ENCODE results near the gene ZSCAN12.

The ZSCAN12 gene

DNA sequence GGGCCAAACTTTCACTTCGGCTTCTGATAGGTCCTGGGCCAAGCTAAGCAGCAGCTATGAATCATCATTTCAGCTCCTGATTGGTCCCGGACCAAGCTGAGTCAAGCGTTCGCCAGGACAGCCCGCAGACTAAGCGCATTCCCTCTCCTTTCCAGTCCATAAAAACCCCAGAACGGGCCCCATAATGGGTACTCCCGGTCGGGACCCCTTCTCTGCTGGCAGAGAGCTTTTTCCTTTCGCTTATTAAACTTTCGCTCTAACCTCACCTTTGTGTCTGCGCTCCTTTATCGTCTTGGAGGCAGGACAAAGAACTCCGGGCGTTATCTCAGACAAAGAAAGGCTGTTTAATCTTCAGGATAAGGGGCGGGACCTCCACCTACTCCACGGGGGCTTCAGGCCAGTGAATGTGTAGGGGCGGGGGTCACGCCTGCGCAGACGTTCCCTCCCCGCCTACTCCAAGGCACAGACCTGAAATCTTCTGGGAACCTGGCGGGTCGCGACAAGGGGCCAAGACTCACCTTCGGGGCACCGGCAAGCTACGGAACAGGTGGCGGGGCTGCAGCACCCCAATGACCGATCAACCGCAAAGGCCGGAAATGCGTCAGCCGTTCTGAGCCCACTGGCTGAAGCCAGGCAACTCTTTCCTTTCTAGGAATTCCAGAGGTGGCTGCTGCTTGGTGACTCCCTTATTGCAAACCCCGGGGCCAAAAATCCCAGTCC is 63.8 kb downstream of the ZSCAN12 start, which contains the start of gene ZSCAN31:
Gene ZSCAN31 (minus strand): TSS at position 585 of the 720 bp plus-strand sequence. CDS start 6,465 bp downstream, outside the sequence.
- TF ChIP-seq TAF1 (IDR thresholded peaks at IDR 0.05; ENCODE audit: low read depth), result peak; percentile 19; the same call in 1 of the 2 replicates
- no peak for TF ChIP-seq CREB1 (IDR thresholded peaks at IDR 0.05; ENCODE audit: low read depth)

DNA sequence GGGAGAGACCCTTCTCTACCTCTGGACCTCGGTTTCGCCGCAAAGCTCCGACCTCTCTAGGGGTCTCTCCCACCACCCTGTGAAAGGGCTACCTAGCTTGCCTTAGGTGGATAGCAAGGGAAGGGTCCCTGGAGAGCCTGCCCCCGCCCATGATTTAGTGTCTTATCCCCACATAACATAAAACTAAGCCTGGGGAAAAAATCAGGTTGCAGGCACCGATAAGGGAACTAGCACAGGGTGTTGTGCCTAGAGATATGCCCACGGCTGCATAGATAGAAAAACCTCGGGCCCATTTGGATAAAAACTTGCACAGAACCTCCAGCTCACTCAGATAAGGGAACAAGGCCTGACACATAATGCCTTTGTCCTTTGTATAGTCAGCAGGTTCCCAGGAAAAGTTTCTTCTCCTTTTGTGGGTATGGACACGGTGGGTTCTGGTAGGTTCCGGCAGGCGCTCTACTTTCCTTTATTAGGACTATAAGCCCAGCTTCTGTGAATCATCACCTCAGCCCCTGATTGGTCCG is 64.4 kb downstream of the ZSCAN12 start:
- TF ChIP-seq ZBTB7A (IDR thresholded peaks at IDR 0.05; ENCODE audit: low read depth) (no peak), TCF12 (IDR thresholded peaks at IDR 0.05; ENCODE audit: low read depth) (no peak), YY1 (IDR thresholded peaks at IDR 0.05; ENCODE audit: low read depth) (no peak), CREB1 (IDR thresholded peaks at IDR 0.05; ENCODE audit: low read depth) (no peak), EGR1 (IDR thresholded peaks at IDR 0.05) (no peak), RAD21 (IDR thresholded peaks at IDR 0.05; ENCODE audit: low read depth) (no peak), FOXM1 (IDR thresholded peaks at IDR 0.05; ENCODE audit: borderline replicate concordance, low read depth) (no peak), TAF1 (IDR thresholded peaks at IDR 0.05; ENCODE audit: low read depth) (no peak), EP300 (IDR thresholded peaks at IDR 0.05; ENCODE audit: borderline replicate concordance) (no peak), TEAD4 (IDR thresholded peaks at IDR 0.05) (no peak)
- TF ChIP-seq, protein P1, sequence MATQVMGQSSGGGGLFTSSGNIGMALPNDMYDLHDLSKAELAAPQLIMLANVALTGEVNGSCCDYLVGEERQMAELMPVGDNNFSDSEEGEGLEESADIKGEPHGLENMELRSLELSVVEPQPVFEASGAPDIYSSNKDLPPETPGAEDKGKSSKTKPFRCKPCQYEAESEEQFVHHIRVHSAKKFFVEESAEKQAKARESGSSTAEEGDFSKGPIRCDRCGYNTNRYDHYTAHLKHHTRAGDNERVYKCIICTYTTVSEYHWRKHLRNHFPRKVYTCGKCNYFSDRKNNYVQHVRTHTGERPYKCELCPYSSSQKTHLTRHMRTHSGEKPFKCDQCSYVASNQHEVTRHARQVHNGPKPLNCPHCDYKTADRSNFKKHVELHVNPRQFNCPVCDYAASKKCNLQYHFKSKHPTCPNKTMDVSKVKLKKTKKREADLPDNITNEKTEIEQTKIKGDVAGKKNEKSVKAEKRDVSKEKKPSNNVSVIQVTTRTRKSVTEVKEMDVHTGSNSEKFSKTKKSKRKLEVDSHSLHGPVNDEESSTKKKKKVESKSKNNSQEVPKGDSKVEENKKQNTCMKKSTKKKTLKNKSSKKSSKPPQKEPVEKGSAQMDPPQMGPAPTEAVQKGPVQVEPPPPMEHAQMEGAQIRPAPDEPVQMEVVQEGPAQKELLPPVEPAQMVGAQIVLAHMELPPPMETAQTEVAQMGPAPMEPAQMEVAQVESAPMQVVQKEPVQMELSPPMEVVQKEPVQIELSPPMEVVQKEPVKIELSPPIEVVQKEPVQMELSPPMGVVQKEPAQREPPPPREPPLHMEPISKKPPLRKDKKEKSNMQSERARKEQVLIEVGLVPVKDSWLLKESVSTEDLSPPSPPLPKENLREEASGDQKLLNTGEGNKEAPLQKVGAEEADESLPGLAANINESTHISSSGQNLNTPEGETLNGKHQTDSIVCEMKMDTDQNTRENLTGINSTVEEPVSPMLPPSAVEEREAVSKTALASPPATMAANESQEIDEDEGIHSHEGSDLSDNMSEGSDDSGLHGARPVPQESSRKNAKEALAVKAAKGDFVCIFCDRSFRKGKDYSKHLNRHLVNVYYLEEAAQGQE (IDR thresholded peaks at IDR 0.05; ENCODE audit: low read depth), result no peak
- TF ChIP-seq, protein P2, sequence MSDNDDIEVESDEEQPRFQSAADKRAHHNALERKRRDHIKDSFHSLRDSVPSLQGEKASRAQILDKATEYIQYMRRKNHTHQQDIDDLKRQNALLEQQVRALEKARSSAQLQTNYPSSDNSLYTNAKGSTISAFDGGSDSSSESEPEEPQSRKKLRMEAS (IDR thresholded peaks at IDR 0.05), result no peak
- TF ChIP-seq, protein P3, sequence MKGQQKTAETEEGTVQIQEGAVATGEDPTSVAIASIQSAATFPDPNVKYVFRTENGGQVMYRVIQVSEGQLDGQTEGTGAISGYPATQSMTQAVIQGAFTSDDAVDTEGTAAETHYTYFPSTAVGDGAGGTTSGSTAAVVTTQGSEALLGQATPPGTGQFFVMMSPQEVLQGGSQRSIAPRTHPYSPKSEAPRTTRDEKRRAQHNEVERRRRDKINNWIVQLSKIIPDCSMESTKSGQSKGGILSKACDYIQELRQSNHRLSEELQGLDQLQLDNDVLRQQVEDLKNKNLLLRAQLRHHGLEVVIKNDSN (IDR thresholded peaks at IDR 0.05), result no peak

DNA sequence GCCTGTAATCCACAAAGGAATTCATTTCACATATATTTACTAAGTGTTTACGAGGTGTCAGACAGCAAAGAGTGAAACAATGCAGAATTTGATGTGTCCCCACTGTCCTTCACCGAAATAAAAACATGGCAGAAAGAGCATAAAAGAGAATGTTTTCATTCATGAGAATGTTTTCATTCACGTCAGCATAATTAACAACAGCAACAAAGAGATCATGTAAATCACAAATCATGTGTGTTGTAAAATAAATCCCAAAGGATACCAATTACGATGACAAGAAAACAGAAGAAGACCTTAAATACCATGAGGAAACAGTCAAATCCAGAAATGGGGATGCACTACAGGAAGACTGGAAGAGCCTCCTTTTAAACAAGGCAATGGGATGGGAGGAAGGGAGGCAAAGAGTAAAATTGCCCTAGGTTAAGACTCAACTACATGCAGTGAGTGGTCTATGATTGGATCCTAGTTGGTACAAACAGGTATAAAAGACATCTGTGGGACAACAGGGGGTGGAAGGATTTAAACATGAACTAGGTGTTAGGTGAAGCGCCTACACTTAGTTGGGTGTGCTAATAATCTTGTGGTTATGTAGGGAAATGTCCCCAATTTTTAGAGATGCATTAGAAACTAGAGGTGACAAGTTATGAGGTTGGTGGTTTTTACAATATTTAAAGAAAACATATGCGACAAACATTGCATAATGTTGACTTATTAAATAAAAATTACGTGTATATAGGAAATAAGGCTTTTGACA is 65.1 kb downstream of the ZSCAN12 start:
- TF ChIP-seq, protein P1 (IDR thresholded peaks at IDR 0.05; ENCODE audit: low read depth), result no peak

DNA sequence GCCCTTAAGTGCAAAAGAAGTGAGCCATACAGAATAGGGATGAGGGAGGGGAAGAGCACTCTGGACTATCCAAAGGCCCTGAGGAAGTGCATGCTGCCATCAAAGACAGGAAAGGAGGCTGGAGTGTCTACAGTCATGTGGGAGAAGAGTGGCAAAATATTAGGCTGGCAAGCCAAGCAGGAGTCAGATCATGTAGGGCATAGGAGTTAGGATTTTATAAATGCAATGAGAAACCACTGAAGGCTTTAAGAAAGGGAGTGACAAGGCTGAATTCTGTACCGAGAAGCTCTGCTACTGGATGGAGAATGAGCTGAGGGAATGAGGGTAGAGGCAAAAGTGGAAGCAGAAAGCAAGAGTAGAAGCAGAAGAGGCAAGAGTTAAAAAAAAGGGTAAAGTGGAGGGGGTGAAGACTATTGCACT is 65.9 kb downstream of the ZSCAN12 start:
- no peak for TF ChIP-seq TEAD4 (IDR thresholded peaks at IDR 0.05)
- TF ChIP-seq TAF1 (IDR thresholded peaks at IDR 0.05; ENCODE audit: low read depth), result no peak
- TF ChIP-seq, protein P3 (IDR thresholded peaks at IDR 0.05), result no peak
- TF ChIP-seq YY1 (IDR thresholded peaks at IDR 0.05; ENCODE audit: low read depth), result no peak
- TF ChIP-seq, protein P1 (IDR thresholded peaks at IDR 0.05; ENCODE audit: low read depth), result no peak
- TF ChIP-seq RAD21 (IDR thresholded peaks at IDR 0.05; ENCODE audit: low read depth), result no peak
- no peak for TF ChIP-seq TCF12 (IDR thresholded peaks at IDR 0.05; ENCODE audit: low read depth)
- TF ChIP-seq FOXM1 (IDR thresholded peaks at IDR 0.05; ENCODE audit: borderline replicate concordance, low read depth), result no peak
- no peak for TF ChIP-seq CREB1 (IDR thresholded peaks at IDR 0.05; ENCODE audit: low read depth)
- no peak for TF ChIP-seq EP300 (IDR thresholded peaks at IDR 0.05; ENCODE audit: borderline replicate concordance)
- TF ChIP-seq, protein P2 (IDR thresholded peaks at IDR 0.05), result no peak
- no peak for TF ChIP-seq NFIC (IDR thresholded peaks at IDR 0.05)
- TF ChIP-seq ZBTB7A (IDR thresholded peaks at IDR 0.05; ENCODE audit: low read depth), result no peak
- no peak for TF ChIP-seq EGR1 (IDR thresholded peaks at IDR 0.05)
- TF ChIP-seq CEBPB (IDR thresholded peaks at IDR 0.05), result no peak

Measured in Ishikawa (cell line).